ENCODE results near the gene NFIX. TPM values are rescaled to one million over a fixed set of nuclear protein-coding genes. Genes with fewer than 3 reads are reported as not detected.
A peak's percentile ranks its signal among the peaks of the same experiment; 100 is the strongest.

Gene NFIX
- total and polyA plus RNA-seq, 9 of the 15 experiments (the other 6 are each of a cell fraction or from before 2014, with no cell fraction given), result 0.28 to 26.8 (median 5.4) TPM

DNA sequence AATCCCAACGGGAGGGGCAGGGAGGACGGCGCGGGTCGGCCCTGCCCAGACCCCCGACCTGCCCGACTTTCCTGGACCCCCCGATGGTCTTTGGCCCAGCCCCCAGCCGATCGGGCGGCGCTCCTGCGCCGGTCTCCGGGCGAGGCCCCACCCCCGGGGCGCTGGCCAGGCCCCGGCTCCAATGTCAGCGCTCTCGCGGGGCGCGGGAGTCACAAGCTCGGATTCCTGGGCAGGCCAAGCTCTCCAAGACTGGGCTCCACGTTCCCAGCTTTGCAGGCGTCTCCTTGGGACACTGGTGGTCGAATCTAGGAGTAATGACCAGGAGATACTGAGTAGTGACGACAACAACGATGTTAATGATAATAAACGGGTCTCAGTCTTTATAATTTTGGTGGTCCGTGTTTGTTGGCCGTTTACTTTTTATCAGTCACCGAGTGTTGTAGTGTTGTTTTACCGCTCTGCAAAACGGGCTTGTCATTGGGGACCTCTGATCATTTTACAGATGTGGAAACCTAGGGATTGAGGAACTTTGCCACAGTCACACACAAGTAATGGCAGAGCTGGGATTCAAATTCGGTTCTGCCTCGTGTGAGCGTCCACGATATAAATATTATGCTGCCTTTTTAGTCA lies 49.1 kb upstream of the NFIX start (continued):
- TF ChIP-seq, protein P1, sequence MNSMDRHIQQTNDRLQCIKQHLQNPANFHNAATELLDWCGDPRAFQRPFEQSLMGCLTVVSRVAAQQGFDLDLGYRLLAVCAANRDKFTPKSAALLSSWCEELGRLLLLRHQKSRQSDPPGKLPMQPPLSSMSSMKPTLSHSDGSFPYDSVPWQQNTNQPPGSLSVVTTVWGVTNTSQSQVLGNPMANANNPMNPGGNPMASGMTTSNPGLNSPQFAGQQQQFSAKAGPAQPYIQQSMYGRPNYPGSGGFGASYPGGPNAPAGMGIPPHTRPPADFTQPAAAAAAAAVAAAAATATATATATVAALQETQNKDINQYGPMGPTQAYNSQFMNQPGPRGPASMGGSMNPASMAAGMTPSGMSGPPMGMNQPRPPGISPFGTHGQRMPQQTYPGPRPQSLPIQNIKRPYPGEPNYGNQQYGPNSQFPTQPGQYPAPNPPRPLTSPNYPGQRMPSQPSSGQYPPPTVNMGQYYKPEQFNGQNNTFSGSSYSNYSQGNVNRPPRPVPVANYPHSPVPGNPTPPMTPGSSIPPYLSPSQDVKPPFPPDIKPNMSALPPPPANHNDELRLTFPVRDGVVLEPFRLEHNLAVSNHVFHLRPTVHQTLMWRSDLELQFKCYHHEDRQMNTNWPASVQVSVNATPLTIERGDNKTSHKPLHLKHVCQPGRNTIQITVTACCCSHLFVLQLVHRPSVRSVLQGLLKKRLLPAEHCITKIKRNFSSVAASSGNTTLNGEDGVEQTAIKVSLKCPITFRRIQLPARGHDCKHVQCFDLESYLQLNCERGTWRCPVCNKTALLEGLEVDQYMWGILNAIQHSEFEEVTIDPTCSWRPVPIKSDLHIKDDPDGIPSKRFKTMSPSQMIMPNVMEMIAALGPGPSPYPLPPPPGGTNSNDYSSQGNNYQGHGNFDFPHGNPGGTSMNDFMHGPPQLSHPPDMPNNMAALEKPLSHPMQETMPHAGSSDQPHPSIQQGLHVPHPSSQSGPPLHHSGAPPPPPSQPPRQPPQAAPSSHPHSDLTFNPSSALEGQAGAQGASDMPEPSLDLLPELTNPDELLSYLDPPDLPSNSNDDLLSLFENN (IDR thresholded peaks at IDR 0.05; ENCODE audit: low read depth in 2 of 2, low read length in 2 of 2), result no peak
- TF ChIP-seq ZNF311 (CRISPR knock-in tag; IDR thresholded peaks at IDR 0.05) (no peak), IRF2 (CRISPR knock-in tag; IDR thresholded peaks at IDR 0.05) (no peak), ZKSCAN3 (CRISPR knock-in tag; IDR thresholded peaks at IDR 0.05) (no peak), POU5F1 (IDR thresholded peaks at IDR 0.05; ENCODE audit: borderline replicate concordance, low read depth, low read length, partially characterized antibody) (no peak), ADNP (tag; IDR thresholded peaks at IDR 0.05) (no peak), NR0B1 (IDR thresholded peaks at IDR 0.05; ENCODE audit: partially characterized antibody) (no peak), SREBF1 (IDR thresholded peaks at IDR 0.05; ENCODE audit: borderline replicate concordance, low read depth, low read length) (no peak), VEZF1 (CRISPR knock-in tag; IDR thresholded peaks at IDR 0.05) (0 out of 2 replicates have a peak, but pooled peaks have one; percentile 2), C11orf30 (IDR thresholded peaks at IDR 0.05; ENCODE audit: low read depth) (no peak), HNRNPK (IDR thresholded peaks at IDR 0.05; ENCODE audit: low read depth, low read length, poor library complexity, severe bottlenecking) (peak; percentile 36), CAMTA2 (CRISPR knock-in tag; conservative IDR thresholded peaks at IDR 0.05) (no peak), CTBP1 (IDR thresholded peaks at IDR 0.05; ENCODE audit: borderline replicate concordance) (no peak), RBM17 (IDR thresholded peaks at IDR 0.05; ENCODE audit: borderline replicate concordance, low read depth, low read length) (no peak), ZNF253 (CRISPR knock-in tag; conservative IDR thresholded peaks at IDR 0.05) (no peak), FOXA3 (CRISPR knock-in tag; conservative IDR thresholded peaks at IDR 0.05 in 1 of 2, IDR thresholded peaks at IDR 0.05 in 1 of 2) (0 out of 4 replicates have a peak, but pooled peaks of 1 of the 2 experiments have one; percentile 24), ZNF561 (CRISPR knock-in tag; conservative IDR thresholded peaks at IDR 0.05) (no peak), CHD2 (IDR thresholded peaks at IDR 0.05; ENCODE audit: low read depth, low read length) (peak; percentile 92), GABPB2 (CRISPR knock-in tag; conservative IDR thresholded peaks at IDR 0.05) (no peak), CREB3L1 (IDR thresholded peaks at IDR 0.05; ENCODE audit: borderline replicate concordance, low read depth) (no peak; the same call in 1 of the 2 replicates), TRIM24 (IDR thresholded peaks at IDR 0.05) (no peak; a peak in 1 of 4 replicates)
